Hepatocyte (in vitro differentiated cells): ENCODE results near the gene LDLRAD3.

ENCODE experiments used
- EZH2 ChIP-seq: fragments of 200-600 bp; sonication (generic); IDR thresholded peaks from 2 replicates; pipeline ENCODE4 v1.6.1; 2016; ENCODE audit warnings: antibody characterized with exemption, mild to moderate bottlenecking, borderline replicate concordance
- EZH2phosphoT487 ChIP-seq: fragments of 200-600 bp; sonication (generic); IDR thresholded peaks from one replicate; pipeline ENCODE4 v1.6.1; 2018; ENCODE audit warnings: antibody characterized with exemption, mild to moderate bottlenecking, low read depth, moderate library complexity; ENCODE audit not compliant: unreplicated experiment, severe bottlenecking
- TF ChIP-seq, protein P1 (sequence below): fragments of 200-600 bp; sonication (generic); IDR thresholded peaks from 2 replicates; pipeline ENCODE4 v1.5.1; 2016; ENCODE audit warnings: antibody characterized with exemption, mild to moderate bottlenecking; ENCODE audit not compliant: poor library complexity

DNA sequence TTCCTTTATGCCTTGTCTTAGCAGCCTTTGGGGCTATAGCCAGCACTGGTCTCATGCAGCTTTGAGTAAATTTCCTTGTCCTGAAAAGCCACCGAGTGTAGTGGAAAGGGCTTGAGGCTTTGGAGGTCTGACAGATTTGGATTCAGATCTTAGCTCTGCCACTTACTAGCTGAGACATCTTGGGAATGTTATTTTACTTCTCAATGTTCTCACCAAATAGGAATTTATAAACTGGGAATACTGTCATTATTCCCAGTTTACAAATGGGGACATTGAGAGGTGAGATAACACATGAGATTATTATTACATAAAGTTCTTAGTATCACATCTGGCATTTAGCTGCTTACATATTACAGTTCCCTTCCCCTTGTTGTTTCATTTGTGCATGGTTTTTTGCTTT lies 249.9 kb downstream of the LDLRAD3 start:
- TF ChIP-seq, protein P1, sequence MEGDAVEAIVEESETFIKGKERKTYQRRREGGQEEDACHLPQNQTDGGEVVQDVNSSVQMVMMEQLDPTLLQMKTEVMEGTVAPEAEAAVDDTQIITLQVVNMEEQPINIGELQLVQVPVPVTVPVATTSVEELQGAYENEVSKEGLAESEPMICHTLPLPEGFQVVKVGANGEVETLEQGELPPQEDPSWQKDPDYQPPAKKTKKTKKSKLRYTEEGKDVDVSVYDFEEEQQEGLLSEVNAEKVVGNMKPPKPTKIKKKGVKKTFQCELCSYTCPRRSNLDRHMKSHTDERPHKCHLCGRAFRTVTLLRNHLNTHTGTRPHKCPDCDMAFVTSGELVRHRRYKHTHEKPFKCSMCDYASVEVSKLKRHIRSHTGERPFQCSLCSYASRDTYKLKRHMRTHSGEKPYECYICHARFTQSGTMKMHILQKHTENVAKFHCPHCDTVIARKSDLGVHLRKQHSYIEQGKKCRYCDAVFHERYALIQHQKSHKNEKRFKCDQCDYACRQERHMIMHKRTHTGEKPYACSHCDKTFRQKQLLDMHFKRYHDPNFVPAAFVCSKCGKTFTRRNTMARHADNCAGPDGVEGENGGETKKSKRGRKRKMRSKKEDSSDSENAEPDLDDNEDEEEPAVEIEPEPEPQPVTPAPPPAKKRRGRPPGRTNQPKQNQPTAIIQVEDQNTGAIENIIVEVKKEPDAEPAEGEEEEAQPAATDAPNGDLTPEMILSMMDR: no peak
- TF ChIP-seq EZH2phosphoT487 (no peak), EZH2 (no peak)
